GM19395 (cell line): ENCODE data around the gene C2CD5.
"Not testable (repeated sequence)": the region's sequence is repeated elsewhere in the genome, so short reads cannot be mapped to it uniquely, and the experiment has no call there.

ENCODE experiments used
- ATAC-seq: cut with Tn5 transposase; IDR thresholded peaks from one replicate; pipeline ENCODE4 v1.9.1; 2021; ENCODE audit warnings: mild to moderate bottlenecking, moderate library complexity; ENCODE audit not compliant: unreplicated experiment

The C2CD5 gene

GRCh38 chr12:22536346-22536945 is 7.9 kb downstream of the C2CD5 start:
- no peak for ATAC-seq

- no peak for ATAC-seq
Measured at GRCh38 chr12:22535478-22535877, 8.9 kb downstream of the C2CD5 start.

- ATAC-seq: no peak
Measured at GRCh38 chr12:22535038-22535437, 9.3 kb downstream of the C2CD5 start.

DNA sequence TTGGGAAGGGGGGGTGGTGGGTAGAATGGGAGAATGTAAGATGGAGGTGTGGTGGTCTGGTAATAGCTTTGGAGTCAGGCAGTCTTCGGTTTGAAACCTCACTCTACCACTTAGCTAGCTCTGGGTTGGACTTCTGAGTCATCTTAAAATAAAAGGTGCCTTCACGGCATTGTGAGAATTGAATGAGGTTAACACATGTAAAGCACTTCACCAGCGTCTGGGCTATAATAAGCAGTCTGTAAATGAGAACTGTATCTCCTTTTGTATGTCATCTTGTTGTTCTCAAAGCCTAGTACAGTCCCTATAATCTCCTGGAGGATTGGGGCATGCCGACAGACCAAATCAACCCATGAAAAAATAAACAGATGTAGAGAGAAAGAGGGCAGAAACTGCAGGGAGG is 11.2 kb downstream of the C2CD5 start:
- ATAC-seq: no peak

DNA sequence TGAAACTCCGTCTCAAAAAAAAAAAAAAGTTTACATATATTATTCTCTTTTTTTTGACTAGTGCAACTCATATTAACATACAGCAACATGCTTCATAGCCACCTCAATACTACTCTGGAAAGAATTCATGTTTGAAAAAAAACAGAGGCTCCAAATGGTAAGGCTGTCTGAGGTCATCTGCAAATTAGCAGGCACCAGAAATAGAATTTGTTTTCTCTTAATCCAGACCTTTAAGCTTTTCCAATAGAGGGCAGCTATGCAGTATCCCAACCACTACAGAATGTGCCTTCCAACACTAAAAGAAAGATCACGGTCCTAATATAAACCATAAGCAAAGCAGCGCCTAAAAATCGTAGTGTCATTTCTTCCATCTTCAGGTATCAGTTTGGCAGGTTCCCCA is 12.0 kb downstream of the C2CD5 start:
- ATAC-seq: no peak

DNA sequence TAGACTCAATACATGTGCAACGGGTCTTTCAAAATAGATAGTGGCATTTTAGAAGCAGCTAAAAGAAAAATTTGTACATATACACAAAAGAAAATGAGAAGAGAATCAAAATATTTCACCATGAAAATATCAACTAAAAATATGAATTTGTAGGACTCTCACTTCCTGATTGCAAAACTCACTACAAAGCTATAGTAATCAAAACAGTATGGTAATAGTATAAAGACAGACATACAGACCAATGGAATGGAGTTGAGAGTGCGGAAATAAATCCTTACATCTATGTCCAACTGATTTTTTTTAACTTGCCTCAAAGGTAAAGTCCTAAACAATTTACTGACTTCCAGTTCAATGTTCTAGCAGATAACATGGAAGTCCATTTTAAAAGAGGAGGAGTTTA is 13.1 kb downstream of the C2CD5 start:
- no peak for ATAC-seq

GRCh38 chr12:22529281-22530060 is 14.9 kb downstream of the C2CD5 start:
- ATAC-seq: peak; percentile 85

- ATAC-seq: no peak
Measured at GRCh38 chr12:22527999-22528398, 16.3 kb downstream of the C2CD5 start.

DNA sequence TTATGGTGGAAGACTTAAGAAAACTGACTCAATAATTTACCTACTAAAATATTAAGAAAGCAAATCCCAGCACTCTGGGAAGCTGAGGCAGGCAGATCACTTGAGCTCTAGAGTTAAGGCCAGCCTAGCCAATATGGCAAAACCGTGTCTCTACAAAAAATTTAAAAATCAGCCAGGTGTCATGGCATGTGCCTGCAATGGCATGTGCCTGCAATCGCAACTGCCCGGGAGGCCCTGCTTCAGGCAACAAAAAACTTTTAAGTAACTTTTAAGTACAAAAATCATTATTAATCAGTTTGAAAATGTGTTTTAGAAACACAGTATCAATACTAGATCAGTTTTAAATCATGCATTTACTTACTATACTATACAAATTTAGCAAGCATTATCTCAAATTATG is 17.5 kb downstream of the C2CD5 start:
- ATAC-seq: no peak

- no peak for ATAC-seq
Measured at GRCh38 chr12:22525426-22525825, 18.9 kb downstream of the C2CD5 start.

DNA sequence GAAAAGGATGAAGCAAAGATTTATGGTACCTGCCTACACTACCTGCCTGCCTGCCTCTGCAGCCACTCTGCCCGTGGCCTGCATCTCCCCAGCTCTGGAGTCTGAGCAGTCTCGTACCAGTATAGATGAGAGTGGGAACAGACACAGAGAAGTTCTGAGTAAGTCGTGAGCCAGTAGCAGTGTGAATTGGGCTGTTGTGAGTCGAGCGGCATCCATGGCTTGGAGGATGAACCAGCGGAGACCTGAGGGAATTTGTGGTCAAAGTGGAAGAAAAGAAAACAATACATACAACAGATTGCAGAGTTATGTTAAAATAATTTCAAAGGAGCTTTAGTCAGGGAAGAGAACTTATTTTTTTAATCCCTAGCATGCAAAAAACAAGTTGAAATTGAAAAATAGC is 25.3 kb downstream of the C2CD5 start:
- no peak for ATAC-seq

DNA sequence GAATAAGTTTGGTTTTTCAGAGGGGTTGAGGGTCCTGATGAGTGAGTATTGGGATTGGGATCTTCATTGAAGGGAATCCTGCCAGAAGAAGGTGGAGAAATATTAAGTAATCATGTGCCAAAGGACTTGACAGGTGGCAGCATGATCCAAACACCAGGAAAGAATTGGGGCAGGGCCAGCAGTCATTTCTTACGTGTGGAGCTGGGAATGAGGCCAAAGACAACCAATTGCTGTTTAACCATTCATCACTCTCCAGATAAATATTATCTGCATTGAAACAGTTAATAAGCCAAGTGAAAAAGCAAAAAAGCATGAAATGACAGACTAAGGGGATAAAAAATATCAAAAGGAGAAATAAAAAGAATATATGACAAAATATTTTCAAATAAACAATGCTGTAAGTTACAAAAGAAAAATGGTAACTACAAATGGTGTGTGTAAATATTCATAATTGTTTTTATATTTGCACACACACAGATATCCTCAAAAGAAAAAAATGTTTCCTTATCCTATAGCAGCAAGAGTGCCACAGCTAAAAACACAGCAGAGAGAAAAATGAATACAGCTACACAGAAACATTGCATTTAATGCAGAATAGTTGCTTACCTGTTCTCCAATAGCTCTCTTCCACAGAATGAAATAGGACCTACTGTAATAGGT is 26.2 kb downstream of the C2CD5 start:
- no peak for ATAC-seq

GRCh38 chr12:22514875-22515274 is 29.5 kb downstream of the C2CD5 start:
- no peak for ATAC-seq

DNA sequence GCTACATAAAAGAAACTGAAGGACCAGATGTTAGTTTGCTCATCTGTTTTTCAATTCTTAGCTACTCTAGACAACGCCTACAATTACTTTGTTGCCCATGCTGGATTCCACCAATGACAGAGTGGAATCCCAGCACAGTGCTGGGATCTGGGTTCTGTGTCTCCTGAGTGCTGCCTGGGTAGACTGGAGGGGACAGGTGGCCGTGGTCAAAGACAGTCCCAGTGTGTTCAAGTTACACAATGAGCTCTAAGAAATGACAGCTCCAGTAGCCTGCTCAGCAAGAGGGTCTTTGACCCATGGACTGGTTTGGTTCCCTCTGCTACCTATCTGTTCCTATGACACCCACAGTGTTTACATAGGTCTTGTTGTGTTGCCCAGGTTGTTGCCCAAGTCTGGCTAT is 38.5 kb downstream of the C2CD5 start:
- no peak for ATAC-seq

- ATAC-seq: no peak
Measured at GRCh38 chr12:22500100-22500499, 44.2 kb downstream of the C2CD5 start.

GRCh38 chr12:22499445-22499844 is 44.9 kb downstream of the C2CD5 start:
- ATAC-seq: no peak

GRCh38 chr12:22494319-22494718 is 50.0 kb downstream of the C2CD5 start:
- no peak for ATAC-seq

DNA sequence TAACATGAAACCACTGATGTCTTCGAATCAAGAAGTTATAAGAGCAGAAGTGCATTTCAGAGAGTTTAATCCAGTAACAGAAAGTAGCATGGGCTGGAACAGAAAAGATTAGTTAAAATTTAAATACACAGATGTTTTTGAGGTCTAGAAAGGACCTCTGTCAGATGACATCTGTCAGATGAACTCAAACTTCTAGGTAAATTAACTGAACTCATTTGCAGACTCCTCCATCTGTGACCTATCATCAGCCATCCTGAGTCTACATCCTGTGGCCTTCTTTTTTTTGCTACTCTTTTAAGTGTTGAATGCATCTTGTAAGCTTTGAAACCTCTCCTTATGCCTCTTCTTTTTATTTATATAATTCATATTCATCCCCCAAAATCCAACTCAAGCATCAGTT is 53.3 kb downstream of the C2CD5 start:
- no peak for ATAC-seq

- no peak for ATAC-seq
Measured at GRCh38 chr12:22488478-22488877, 55.9 kb downstream of the C2CD5 start.

- ATAC-seq: not testable (repeated sequence)
Measured at GRCh38 chr12:22487683-22488082, 56.7 kb downstream of the C2CD5 start.

DNA sequence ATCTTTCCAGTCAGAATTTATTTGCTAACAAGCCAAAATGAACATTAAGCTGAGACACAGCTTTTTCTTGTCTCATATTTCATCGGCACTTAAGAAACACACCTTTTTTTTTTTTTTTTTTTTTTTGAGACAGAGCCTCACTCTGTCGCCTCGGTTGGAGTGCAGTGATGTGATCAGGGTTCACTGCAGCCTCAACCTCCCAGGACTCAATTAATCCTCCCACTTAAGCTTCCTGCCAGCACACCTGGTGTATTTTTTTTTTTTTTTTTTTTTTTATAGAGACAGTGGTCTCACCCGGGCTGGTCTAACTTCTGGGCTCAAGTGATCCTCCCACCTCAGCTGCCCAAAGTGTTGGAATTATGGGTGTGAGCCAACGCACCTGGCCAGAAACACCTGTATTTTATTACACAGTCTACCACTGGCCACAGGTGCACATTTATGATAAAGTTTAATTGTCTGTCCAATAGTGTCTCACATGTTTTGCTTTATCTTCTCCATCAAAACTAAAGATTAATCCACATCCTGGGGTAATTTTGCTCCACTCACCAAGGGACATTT is 62.7 kb downstream of the C2CD5 start:
- ATAC-seq: no peak

GRCh38 chr12:22480814-22481213 is 63.5 kb downstream of the C2CD5 start:
- ATAC-seq: not testable (repeated sequence)
